GM21825 (cell line): ENCODE data around the gene GABARAPL2.

Source experiments
- ATAC-seq: cut with Tn5 transposase; IDR thresholded peaks from one replicate; pipeline ENCODE4 v1.9.1; 2021; ENCODE audit warnings: mild to moderate bottlenecking, moderate library complexity; ENCODE audit not compliant: unreplicated experiment

The GABARAPL2 gene

DNA sequence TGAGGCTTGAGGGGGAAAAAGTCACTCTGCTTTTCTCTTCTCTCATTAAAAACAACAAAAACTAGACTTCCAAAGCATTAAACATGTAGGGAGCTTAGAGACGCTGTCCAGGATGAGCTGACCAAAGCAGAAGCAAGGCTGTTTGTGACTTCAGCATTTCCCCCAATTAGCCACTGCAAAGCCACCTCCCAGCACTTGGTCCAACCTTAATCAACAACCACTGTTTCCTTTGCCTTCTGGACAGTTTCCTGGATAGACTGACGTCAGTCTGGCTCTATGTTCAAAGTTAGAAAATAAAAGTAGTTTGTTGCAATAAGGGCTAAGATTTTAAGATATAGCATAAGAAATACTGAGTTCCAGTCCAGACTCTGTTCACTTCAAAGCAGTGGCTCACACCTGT is 13.2 kb upstream of the GABARAPL2 start:
- ATAC-seq = no peak

DNA sequence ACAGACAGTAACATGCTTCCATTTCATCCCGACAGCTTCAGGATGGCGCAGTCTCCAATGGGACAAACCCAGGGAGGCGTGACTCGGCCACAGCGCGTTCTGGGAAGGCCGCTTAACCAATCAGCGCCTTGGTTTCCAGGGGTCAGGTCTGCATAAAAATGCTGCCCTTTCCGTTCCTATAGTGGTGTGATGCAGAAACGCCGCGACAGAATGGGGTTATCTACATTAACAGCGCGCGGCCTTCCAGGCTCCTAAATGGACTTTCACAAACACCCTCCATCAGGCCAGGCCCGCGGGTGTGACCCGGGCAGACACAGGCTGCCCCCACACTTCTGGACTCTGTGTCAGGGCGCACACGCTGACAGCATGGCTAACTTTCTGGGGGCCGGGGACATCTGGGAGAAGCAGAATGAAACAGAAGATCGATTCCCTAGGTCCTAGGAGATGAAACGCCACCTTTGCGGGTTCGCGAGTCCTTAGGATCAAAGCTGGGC is 10.9 kb upstream of the GABARAPL2 start:
- no peak for ATAC-seq

DNA sequence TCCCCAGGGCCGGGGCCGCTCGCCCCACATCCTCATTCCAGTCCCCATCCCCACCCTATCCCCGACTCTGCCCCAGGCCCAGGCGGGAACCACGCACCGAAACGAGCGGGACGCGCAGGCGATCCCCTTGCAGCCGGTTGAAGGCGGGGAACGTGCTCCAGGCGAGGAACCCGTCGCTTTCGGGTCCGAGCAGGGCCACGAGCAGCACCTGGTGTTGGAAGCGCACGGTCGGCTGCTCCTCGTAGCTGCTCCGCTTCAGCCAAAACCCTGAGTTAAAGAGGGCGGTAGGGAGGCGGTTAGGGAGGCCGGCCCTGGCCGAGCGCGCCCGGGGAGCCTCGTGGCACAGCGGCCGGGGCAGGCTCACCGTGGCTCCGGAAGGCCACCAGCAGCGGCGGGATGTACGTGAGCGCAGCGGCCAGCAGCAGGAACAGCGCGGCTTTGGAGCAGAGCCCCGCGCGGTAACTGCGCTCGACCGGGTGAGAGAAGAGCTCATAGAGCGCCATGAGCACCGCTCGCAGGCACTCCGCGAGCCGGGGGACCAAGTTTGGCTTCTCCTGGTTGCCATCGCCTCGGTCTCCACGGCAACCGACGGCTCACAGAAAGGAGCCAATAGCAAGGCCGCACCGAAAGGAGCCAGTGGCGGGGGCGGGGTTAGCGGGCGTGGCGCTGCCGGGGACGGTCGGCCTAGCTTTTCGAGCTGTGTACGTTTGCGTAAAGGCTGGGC is 10.3 kb upstream of the GABARAPL2 start, which contains the start of gene TMEM231:
TSS of gene TMEM231 (minus strand) at position 546 of the 724 bp plus-strand sequence. CDS start at position 503, 43 bp downstream.
- ATAC-seq = peak; percentile 98

DNA sequence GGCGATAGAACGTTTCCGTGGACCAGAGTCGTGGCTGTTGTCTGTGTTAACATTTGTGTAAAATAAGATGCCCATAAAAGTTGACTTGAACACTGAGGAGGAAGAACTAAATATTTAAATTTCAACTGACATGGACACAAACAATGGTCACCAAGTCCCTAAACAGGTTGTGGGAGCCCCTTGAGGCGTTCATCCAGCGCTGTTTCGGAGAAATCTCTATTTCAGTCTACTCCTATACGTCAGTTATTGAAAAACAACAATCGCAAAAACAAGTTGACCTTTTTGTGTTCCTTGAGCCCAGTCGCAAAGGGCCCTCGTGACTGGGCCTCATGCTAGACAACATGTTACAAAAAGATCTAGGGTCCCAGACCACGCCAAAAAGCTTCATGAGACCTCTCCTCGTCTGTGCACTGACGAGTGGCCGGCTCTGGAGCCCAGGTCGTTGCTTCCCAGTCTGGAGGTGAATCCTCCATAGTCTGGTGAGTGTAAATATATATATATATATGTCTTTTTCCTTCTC is 9.7 kb upstream of the GABARAPL2 start:
- no peak for ATAC-seq

DNA sequence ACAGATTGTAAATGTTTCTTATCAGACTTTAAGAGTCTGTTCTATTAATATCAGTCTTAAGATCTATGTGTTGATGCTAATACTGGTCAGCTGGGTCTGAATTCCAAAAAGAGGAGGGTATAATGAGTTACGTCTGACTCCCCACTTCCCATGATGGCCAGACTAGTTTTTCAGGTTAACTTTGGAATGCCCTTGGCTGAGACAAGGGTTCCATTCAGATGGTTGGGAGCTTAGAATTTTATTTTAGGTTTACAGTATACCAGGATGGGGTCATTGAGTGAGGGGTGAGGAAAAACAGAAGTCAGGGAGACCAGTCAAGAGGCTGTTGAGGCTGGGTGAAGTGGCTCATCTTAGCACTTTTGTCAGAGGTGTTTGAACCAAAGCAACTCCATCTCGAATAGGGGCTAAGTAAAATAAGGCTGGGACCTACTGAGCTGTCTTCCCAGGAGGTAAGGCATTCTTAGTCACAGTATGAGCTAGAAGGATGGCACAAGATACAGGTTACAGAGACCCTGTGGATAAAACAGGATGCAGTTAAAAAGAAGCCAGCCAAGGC is 7.3 kb upstream of the GABARAPL2 start:
- no peak for ATAC-seq

DNA sequence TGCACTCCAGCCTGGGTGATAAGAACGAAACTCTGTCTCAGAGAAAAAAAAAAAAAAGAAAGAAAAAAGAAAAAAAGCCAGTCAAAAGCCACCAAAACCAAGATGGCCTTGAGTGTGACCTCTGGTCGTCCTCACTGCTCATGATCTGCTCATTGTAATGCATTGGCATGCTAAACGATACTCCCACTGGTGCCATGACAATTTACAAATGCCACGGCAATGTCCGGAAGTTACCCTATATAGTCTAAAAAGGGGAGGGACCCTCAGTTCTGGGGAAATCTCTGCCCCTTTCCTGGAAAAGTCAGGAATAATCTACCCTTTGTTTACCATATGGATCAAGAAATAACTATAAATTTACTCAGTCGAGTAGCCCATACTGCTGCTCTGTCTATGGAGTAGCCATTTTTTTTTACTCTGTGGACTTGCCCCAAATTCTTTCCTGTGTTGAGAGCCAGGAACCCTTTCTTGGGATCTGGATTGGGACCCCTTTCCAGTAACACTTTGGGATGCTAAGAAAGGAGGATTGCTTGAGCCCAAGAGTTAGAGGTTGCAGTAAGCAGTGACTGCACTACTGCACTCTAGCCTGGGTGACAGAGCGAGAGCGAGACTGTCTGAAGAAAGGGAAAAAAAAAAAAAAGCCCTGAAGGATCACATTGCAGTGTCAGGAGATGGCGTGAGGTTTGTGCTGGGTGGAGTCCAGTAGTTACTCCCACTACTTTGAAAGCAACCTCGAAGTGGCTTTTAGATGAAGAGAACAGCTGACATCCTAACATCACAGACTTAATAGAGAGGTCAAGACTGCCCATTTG is 6.4 kb upstream of the GABARAPL2 start:
- no peak for ATAC-seq

DNA sequence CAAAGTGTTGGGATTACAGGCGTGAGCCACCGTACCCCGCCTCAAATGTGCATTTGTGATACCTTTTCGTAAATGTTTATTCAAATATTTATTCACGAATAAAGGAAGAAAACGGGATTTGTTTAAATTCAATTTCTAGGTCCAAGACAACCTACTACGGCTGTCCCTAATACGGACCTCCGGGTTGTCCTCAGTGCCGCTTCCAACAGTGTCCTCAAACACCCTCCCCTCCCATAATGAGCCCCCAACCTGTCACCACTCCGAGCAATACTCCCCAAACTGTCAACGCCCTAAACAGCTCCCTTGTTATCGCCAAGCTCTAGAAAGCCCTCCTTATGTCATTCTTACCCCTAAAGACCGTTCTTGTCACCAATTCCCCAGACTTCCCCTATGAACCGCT is 539 bp upstream of the GABARAPL2 start:
- peak; percentile 2 for ATAC-seq

DNA sequence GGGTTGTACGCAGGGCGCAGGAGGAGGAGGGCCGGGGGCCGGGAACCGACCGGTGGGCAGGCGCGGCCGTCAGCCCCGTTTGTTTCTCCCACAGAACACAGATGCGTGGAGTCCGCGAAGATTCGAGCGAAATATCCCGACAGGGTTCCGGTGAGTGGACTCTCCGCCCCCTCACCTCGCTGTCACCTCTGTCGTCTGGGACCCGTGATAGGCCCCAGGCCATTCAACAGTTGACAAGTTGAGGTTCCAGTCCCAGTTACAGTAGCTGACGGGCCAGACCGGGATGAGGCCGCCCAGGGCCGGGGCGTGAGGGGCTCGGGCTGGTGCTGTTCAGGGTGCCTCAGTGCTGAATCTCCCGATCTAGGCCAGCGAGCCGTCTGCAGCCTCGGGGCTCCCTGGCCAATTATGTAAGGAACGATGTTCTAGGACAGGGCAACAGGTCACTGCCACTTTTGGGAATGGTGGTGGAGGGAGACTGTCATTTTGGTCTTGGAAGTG is 628 bp downstream of the GABARAPL2 start:
- no peak for ATAC-seq

DNA sequence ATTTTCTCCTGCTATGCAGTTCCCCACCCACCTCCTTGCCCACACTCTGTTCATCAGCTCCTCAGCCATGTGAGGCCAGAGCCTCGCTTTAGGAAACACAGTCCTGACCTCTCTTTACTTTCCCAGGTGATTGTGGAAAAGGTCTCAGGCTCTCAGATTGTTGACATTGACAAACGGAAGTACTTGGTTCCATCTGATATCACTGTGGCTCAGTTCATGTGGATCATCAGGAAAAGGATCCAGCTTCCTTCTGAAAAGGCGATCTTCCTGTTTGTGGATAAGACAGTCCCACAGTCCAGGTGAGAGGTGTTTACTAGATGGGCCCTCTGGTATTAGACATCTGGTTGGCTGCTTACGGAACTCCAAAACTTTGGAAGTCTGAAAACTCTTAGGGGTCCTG is 1.7 kb downstream of the GABARAPL2 start:
- no peak for ATAC-seq

DNA sequence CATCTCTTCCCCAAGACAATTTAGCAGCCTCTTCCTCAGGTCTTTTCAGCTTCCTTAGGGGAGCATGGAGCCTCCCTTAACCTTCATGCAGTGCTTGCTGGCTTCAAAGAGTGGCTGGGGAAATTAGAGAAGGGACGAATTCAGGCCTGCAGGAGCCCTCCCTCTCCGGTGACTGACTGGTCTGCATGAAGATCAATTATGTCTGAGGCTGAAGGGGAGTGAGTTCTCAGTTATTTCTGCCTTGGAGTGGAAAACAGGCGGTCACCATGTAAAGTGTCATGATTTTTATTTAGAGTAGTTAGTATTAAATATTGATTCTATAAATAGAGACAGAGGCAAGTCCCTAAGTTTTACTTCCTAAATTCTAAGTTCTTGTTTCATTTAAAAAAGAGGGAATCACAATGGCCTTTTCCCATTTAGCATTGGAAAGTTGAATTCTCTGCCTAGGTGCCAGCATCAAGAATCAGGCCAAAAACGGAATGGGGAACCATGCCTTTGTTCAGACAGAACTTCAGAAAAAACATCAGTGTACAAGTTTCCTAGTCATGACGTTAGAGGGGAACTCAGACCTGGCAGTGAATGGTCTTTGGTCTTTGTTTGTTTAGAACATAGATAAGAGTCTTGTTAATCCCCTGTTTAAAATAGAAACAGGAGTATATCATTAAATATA is 4.4 kb downstream of the GABARAPL2 start:
- ATAC-seq = no peak

DNA sequence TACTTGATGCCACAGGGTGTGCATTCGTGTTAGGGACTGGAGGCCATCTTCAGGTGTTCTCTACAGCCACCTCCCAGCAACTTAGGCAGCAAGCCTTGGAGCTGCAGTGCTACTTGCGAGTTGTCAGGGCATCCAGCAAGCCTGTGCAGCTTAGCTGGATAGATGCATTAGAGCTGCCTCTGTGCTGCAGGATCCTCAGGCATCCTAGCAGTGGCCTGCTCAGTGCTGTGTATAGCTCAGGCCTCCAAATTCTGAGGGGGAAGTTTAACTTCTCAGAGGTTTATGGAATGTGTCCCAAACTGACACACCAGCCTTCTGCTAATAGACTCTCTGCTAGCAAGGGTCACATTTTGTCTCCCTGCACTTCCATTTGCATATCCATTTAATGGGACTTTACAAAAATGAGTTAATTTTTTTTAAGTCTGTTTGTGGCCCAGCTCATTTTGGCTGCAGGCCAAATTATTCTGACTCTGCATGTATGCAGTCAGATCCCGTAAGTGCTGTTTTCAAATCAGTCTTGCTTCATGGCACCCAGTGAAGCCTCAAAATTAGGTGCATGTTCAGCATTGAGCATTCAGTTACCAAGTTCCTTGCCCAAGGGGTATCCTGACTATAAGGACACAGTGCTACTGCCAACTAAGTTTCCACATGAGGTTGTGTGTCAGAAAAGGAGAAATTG is 6.8 kb downstream of the GABARAPL2 start:
- no peak for ATAC-seq

DNA sequence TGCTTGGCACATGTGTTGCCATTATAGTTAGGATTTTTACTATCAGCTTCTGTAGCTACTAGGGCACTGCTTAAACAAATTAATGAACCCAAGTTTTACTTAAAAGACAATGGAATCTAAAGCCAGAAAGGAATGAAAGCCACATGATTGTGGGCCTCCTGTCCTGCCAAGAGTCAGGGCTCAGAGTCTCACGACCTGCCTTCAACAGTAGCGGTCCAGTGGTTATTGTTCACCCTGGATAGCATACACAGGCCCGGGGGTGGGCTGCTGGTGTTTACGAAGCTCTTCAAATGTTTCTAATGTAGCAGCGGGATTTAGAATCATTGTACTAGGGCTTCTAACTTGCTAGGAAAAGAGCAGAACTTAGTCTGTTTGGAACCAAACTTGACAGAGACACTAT is 7.8 kb downstream of the GABARAPL2 start:
- no peak for ATAC-seq

DNA sequence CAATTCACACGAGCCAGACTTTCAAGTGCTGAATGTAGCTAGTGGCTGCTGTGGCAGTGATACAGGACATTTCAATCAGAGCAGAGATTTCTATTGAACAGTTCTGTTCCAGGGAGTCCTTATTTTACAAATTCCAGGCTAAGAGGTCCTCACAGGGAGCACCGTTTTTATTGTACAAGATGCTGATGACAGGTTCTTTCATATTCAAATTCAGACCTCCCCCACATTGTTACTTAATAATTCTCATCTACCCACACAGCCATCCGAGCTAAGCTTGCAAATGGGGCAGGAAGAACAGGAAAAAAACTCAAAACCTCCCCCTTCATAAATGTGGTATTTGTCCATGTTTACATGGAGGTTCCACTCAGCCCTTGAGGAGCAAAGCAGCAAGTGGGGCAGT is 9.8 kb downstream of the GABARAPL2 start:
- ATAC-seq = no peak

DNA sequence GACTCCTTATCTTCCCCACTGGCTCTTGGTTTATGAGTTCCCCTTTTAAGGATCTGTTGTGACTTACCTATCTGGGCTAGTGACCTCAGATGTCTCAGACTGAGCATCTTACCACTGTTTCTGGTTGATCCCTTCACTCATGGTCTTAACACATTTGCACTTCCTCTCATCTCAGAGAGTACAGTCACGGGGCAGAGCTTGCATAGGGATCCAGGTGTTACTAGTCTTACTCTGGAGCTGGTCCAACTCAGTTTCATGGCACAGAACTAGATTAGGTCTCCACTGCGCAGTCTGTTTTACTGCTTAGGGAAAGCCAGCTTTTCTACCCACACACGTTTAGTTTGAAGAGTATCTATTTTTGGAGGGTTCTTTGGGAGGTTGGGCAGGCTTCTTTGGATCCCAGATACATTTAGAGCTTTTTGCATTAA is 10.2 kb downstream of the GABARAPL2 start:
- no peak for ATAC-seq

DNA sequence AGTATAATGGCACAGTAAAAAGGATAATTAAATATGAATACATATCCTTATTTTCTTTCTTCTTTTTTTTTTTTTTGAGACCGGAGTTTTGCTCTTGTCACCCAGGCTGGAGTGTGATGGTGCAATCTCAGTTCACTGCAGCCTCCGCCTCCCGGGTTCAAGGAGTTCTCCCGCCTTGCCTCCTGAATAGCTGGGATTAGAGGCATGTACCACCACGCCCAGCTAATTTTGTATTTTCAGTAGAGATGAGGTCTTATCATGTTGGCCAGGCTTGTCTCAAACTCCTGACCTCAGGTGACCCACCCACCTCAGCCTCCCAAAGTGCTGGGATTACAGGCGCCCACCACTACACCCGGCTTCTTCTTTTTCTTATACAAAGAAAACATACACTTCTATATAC is 12.0 kb downstream of the GABARAPL2 start:
- no peak for ATAC-seq

DNA sequence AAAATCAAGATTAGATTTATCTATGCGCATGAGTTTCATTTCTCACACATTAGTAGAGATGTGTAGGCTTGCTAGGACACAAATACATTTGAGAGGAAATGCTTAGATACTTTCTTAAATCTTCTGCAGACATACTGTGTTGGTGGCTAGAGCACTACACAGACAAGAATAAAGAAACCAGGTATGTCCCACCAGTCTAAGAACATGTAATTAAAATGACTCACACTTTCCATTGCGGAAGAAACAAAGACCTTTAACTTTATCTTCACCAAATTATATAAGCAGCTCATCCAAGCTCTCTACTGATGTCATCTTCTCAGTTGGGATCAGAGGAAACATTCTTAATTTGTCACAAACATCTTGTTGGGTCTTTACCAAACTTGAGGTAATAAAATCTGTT is 12.5 kb downstream of the GABARAPL2 start:
- ATAC-seq = no peak

DNA sequence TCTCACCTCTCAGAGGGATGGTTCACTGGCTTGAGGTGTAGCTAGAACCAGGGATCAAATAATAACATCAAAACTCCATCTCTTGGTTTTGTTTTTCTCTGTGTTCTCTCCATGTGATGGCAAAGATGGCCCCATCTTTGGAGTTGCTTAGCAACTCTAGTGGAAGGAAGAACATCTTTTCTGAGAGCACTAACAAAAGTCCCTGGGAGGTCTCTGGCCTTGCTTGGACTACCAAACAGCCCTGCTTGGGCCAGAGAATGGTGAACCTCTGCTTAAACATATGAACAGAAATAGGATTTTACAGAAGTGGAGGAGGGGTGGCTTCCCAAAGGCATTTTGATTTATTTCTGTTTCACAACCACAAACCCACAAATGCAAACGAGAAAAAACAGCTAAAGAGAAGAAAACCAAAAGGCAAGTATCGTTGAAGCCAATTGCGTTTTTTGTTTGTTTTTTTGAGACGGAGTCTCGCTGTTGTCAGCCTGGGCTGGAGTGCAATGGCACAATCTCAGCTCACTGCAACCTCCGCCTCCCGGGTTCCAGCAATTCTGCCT is 13.2 kb downstream of the GABARAPL2 start:
- ATAC-seq = no peak

DNA sequence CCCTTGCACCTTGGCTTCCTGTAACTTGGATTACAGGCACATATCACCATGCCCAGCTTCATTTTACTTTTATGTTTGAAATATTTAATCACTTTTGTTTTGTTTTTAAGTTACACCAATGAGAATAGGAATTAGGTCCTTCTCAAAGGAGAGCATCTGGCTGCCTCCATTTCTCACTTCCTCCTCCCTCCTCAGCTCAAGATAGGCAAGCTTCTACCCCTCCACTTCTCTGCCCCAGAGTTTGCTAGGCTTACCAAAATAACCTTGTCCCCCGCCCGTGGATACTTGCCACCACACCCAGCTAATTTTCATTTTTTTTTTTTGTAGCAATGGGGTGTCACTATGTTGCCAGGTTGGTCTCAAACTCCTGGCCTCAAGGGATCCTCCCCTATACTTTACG is 17.9 kb downstream of the GABARAPL2 start:
- ATAC-seq = no peak

DNA sequence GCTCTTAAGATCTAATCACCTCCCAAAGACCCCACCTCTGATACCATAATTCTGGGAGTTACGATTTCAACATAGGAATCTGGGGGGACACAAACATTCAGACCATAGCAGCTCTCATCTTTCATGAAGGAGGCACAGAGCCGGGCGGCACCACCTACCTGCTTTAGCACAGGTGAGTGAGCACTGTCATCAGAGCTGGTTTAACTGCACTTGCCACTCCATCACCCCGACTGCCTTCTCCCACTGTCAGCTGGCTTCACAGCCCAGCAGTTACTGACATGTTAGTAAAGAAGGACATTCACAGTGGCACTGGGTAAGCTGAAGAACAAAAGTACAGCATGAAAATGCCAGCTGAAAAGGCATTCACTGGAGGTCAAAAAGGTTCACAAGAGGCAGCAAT is 22.5 kb downstream of the GABARAPL2 start:
- no peak for ATAC-seq

DNA sequence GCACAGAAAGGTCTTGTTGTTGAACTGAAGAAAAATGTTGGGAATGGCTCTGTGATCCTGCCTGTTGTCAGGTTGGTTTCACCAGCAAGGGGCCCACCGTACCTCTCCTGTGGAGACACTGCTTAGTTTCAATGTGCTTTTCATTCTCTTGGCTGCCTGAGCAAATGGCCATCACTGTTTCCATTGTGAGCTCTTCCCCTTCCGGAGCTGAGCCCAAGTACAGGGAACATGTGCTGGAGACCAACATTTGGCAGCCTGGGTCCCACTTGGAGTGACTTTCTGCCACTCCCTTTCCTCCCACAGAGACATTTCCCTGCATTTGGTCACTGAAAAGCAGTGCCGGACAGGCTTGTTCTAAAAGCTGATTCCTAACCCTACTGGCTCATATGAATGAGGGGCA is 23.1 kb downstream of the GABARAPL2 start:
- ATAC-seq = no peak
